ENCODE results near the gene PSORS1C2. TPM values are rescaled to one million over a fixed set of nuclear protein-coding genes. Genes with fewer than 3 reads are reported as not detected.

Gene PSORS1C2
- total RNA-seq, 2 donors from 2014 or later, result not detected

GRCh38 chr6:31120151-31120915, 18.5 kb downstream of the PSORS1C2 start, which contains the start of gene CDSN:
TSS of gene CDSN (minus strand) at chr6:31120446. CDS start at chr6:31120419, 27 bp downstream.
- intact Hi-C loops (cut with DNase I, micrococcal nuclease), result no loop called here
- DNase-seq (no peak), ATAC-seq (no peak)

GRCh38 chr6:31118178-31118577, 20.7 kb downstream of the PSORS1C2 start:
- DNase-seq (no peak), ATAC-seq (no peak)
- intact Hi-C loops (cut with DNase I, micrococcal nuclease), result no loop called here

DNA sequence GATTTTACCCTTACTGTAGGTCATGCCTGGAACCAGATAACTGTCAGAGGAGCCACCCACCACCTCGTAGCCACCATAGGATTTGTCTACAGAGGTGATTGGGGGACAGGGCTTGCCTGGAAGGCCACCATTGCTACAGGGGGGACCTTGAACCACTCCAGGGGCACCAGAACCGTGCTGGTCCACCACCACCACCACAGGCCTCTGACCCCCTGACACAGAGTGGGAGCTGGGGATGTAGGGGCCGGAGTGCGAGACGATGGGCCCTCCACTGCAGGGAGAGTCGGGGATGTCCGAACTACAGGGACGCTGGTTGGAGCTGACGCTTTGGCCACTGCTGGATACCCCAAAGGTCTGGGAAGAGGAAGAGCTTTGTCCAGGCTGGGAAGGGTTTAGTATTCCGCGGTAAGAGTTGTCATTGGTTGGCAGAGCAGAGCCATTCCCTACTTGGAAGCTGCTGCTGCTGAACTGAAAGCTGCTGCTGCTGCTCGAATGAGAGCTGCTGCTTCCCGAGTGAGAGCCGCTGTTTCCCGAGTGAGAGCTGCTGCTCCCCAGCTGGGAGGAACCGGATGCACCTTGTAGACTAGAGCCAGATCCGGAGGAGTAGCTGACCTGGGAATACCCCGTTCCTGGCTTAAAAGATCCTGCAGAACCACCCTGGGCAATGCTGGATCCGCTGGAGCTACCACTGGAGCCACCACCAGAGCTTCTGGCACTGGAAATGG, 22.0 kb downstream of the PSORS1C2 start:
- intact Hi-C loops (cut with DNase I, micrococcal nuclease), result no loop called here
- DNase-seq, result no peak

GRCh38 chr6:31115941-31116560, 22.8 kb downstream of the PSORS1C2 start:
- ATAC-seq (no peak), DNase-seq (no peak)
- intact Hi-C loops (cut with DNase I, micrococcal nuclease), result no loop called here

More for the DNA sequence above, 22.0 kb downstream of the PSORS1C2 start:
- no peak for ATAC-seq

DNA sequence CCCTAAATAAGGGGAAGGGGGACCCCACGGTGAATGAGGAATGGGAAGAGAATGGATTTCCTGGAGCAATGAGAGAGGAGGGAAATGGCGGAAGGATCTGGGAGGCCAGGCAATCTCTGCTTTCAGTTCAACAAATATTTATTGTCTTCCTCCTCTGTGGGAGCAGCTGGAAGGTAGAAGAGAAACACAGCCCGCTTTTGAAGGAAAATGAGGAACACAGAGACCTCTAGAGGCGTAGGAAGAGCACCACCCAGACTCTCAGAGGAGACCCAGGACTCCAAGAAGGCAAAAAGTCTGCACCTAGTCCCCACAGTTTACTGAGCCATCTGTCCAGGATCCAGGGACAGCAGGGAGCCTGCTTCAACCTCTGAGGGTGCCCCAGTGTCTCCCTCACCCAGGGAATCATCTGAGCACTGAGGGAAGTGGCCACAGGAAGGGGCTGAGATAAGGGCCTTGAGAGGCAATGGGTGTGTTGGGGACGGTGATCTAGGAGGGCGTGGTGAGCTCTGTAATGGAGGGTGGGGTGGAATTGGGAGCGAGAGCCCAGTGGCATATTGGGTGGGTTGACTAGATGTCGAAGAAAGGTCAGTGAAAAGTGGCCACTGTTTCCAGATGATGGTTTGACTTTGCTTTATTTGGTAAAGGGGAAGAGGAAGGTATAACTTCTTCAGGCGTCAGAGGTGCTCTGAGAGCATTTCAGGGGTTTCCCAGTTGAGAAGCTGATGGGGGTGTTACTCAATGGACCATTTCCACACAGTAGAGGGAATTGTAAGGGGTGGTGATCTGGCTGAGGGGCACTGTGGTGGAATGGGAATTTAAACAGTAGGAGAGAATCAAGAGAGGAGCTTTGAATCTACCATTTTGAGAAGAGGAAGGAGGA, 23.7 kb downstream of the PSORS1C2 start:
- DNase-seq (no peak), ATAC-seq (peak; percentile 61)
- intact Hi-C loops (cut with DNase I, micrococcal nuclease), result no loop called here

- DNase-seq, result peak; percentile 70 to 91
- peak; percentile 96 for ATAC-seq
- intact Hi-C loops (cut with DNase I, micrococcal nuclease), result no loop called here
These were observed 24.4 kb downstream of the PSORS1C2 start, which contains the start of gene PSORS1C1 for GRCh38 chr6:31114541-31114878. TSS of gene PSORS1C1 (plus strand) at chr6:31114800. CDS start at chr6:31129633, 14,833 bp downstream.

- DNase-seq, result no peak
- no peak for ATAC-seq
- intact Hi-C loops (cut with DNase I, micrococcal nuclease), result no loop called here
These were observed 24.9 kb downstream of the PSORS1C2 start for GRCh38 chr6:31113861-31114540.

DNA sequence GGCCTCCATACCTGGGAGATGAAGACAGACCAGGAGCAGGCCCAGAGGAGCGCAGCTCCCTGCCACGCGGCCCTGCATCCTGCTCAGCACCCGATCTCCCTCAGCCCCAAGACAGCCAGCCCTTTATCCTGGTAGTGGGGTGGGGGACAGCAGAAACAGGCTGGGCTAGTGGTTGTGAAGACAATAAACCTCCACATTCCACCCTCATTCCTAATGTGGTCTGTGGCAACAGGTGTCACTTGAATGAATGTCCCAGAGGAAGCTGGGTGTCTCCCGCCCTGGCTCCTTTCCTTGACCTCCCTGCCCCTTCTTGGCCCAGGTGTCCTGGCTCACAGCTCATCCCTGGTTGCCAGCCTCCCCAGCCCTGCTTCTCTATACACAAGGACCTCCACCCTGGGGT, 26.4 kb downstream of the PSORS1C2 start, which contains the start of gene C6orf15:
Gene C6orf15, minus strand, starts transcription at position 98 of the 400 bp plus-strand sequence. Its CDS starts 20 bp downstream, at position 78.
- ATAC-seq (no peak), DNase-seq (no peak)
- intact Hi-C loops (cut with DNase I, micrococcal nuclease), result no loop called here

DNA sequence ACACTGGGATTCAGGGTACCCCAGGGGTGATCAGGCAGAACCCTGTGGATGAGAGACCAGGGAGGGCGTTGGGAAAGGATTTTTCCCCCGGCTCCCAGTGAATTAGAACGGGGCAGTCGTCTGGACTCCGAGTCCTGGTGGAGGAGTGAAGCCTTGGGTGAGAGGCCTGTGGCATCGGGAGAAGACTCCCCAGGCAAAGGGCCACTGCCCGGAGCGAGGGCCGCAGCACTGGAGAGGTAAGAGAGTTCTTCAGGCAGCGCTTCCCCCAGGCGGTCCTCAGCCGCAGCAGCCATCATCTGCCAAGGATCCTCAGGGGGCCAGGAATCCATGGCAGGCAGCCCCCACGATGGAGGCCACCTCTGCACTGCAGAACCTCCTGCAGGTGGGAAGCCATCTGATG, 27.2 kb downstream of the PSORS1C2 start:
- intact Hi-C loops (cut with DNase I, micrococcal nuclease), result no loop called here
- no peak for ATAC-seq
- DNase-seq, result no peak

- intact Hi-C loops (cut with DNase I, micrococcal nuclease), result no loop called here
- DNase-seq, result no peak
- ATAC-seq, result no peak
These were observed 27.9 kb downstream of the PSORS1C2 start for GRCh38 chr6:31110825-31111582.

DNA sequence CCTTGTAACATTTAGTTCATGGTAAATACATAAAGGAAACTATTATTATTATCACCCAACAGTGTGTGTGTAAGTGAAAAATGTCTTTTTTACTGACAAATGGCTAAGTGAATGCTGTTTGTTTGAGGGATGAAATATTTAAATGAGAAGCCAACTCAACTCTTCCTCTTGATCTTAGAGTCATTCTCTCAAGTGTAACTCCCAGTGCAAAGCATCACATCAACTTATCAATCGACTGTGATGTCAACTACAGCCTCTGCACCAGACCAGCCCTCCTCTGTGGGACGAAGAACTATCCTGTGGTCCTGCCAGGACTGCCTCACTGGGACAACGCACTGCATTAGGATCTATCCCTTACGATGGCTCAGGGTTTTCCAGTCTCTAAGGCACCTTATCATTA, 31.8 kb downstream of the PSORS1C2 start:
- DNase-seq (no peak), ATAC-seq (no peak)
- intact Hi-C loops (cut with DNase I, micrococcal nuclease), result no loop called here

DNA sequence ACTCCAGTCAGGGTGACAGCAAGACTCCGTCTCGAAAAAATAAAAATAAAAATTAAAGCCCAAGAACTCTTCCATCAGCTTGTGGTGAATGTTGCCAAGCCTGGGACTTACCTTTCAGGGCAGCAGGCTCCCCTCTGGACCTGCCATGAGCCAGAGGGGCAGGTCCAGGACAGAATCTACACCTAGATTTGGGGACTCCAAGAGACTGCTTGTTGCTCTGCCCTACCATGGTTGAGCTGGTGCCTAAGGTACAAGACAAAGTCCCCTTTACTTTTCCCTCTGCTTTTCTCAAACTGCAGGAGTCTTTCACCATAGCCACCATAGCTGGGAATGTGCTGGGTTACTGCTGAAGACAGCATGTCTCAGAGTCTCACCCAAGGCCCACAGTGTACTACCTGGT, 35.7 kb downstream of the PSORS1C2 start:
- intact Hi-C loops (cut with DNase I, micrococcal nuclease), result no loop called here
- no peak for ATAC-seq

DNA sequence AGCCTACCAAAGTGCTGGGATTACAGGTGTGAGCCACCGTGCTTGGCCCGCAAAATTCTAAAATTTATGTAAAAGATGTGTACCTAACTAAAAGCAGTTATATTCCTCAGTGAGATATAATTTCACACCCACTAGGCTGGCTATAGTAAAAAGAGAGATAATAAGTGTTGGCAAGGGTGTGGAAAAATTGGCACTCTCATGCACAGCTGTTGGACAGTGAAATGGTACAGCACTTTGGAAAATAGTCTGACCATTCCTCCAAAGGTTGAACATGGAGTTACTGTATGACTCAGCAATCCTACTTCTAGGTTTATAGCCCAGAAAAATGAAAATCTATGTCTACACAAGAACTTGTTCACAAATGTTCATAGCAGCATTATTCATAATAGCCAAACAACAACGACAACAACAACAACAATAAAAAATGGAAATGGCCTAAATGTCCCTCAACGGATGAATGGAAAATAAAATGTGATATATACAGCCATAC, 40.4 kb downstream of the PSORS1C2 start:
- intact Hi-C loops (cut with DNase I, micrococcal nuclease), result no loop called here
- DNase-seq (no peak), ATAC-seq (no peak)

More for the DNA sequence above, 35.7 kb downstream of the PSORS1C2 start:
- no peak for DNase-seq

DNA sequence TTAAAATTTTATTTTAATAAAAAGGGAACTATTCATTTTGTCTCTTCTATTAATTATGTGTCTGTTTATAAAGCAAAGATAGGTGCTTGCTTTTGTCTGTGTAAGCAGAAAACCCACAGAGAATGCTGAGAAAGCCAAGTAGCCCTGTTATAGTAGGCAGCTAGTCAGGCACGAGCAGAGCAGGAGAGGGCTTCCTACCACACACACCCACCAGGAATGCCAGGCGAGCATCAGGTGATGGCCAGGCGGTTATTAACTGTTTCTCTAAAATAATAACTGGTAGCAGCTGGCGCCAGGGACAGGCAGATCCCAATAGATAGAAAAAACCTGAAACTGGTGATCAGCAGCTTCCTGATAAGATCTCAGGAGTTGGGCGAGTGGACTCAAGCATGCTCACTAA, 42.2 kb downstream of the PSORS1C2 start:
- ATAC-seq, result no peak
- intact Hi-C loops (cut with DNase I, micrococcal nuclease), result no loop called here

GRCh38 chr6:31096215-31096614, 42.7 kb downstream of the PSORS1C2 start:
- intact Hi-C loops (cut with DNase I, micrococcal nuclease), result no loop called here

More for the DNA sequence above, 42.2 kb downstream of the PSORS1C2 start:
- DNase-seq, result no peak

GRCh38 chr6:31094389-31094881, 44.4 kb downstream of the PSORS1C2 start:
- intact Hi-C loops (cut with DNase I, micrococcal nuclease), result no loop called here
- ATAC-seq (peak; percentile 59), DNase-seq (peak in 1 of 2 donors; percentile 31)

More at GRCh38 chr6:31096215-31096614, 42.7 kb downstream of the PSORS1C2 start:
- ATAC-seq (no peak), DNase-seq (no peak)
